Gastrocnemius medialis (tissue), 4 donors: Measurements from ENCODE around the gene PTCRA. TPM values are rescaled to one million over a fixed set of nuclear protein-coding genes. Genes with fewer than 3 reads are reported as not detected.
"Not testable (repeated sequence)": the region's sequence is repeated elsewhere in the genome, so short reads cannot be mapped to it uniquely, and the experiment has no call there.

Experiments
- ATAC-seq, 2 donors: fragments of 150-250 bp; one replicate each; pipeline ENCODE4 v1.9.1; 2016
- DNase-seq, 2 donors: peaks; one replicate each; pipeline ENCODE4 v3.0.0-alpha.2; 2019
- H3K27ac ChIP-seq, 4 donors: fragments of 200-600 bp; sonication (generic); 1 replicate in 1 of 4; 2 replicates in 3 of 4; pipeline ENCODE4 v1.5.1; 2016 to 2018; ENCODE audit warnings: mild to moderate bottlenecking in 2 of 4, moderate library complexity in 1 of 4
- H3K27me3 ChIP-seq, 3 donors: fragments of 200-600 bp; sonication (generic) in 2 of 3; 1 replicate in 1 of 3; 2 replicates in 2 of 3; pipeline versions ENCODE4 v1.5.1 to v1.6.0; 2016 to 2019; ENCODE audit warnings: mild to moderate bottlenecking in 1 of 3, moderate library complexity in 1 of 3
- H3K36me3 ChIP-seq, 2 donors: fragments of 200-600 bp; sonication (generic) in 1 of 2; one replicate each; pipeline ENCODE4 v1.5.1; 2017 to 2018
- H3K4me1 ChIP-seq, 2 donors: fragments of 200-600 bp; sonication (generic) in 1 of 2; one replicate each; pipeline ENCODE4 v1.5.1; 2016 to 2017; ENCODE audit warnings: mild to moderate bottlenecking in 2 of 2
- H3K4me3 ChIP-seq, 4 donors: fragments of 200-600 bp; sonication (generic) in 3 of 4; 1 replicate in 1 of 4; 2 replicates in 3 of 4; pipeline ENCODE4 v1.5.1; 2016 to 2019; ENCODE audit warnings: mild to moderate bottlenecking in 2 of 4
- H3K9me3 ChIP-seq, 3 donors: fragments of 200-600 bp; sonication (generic) in 2 of 3; 1 replicate in 1 of 3; 2 replicates in 2 of 3; pipeline ENCODE4 v1.5.1; 2016 to 2019
- CTCF ChIP-seq, 5 experiments: fragments of 450-650 bp in 3 of 5; fragments of 200-600 bp in 2 of 5; sonication (generic) in 2 of 5; IDR thresholded peaks in 4 of 5; conservative IDR thresholded peaks in 1 of 5; 1 replicate in 4 of 5; 2 replicates in 1 of 5; pipeline ENCODE4 v1.5.1; 2016 to 2019; ENCODE audit warnings: antibody characterized with exemption in 5 of 5, mild to moderate bottlenecking in 3 of 5, moderate library complexity in 3 of 5
- POLR2A ChIP-seq, 2 donors: fragments of 450-650 bp; IDR thresholded peaks; one replicate each; pipeline ENCODE4 v1.6.1; 2017; ENCODE audit warnings: antibody characterized with exemption in 2 of 2, mild to moderate bottlenecking in 2 of 2, moderate library complexity in 2 of 2
- in situ Hi-C, 4 donors: fragments of 200-750 bp; cut with MboI; loops; one replicate each; pipeline versions ENCODE4 v1.15.0 to v1.8.0; 2017; ENCODE audit warnings: low sequenced_read_pairs in 4 of 4
- intact Hi-C: fragments of 100-400 bp; cut with DNase I; formaldehyde crosslinking; loops from one replicate; pipeline ENCODE4 v1.15.1; 2023; ENCODE audit warnings: low total_unique reads
- total RNA-seq, 4 donors: library from RNA; depleted of rRNA; stranded (reverse); fragments of >200 nt; gene quantifications; one replicate each; pipeline versions ENCODE4 v1.1.0 to v1.2.3, GENCODE V29; 2016

PTCRA gene
- total RNA-seq, 4 donors from 2014 or later = not detected

DNA sequence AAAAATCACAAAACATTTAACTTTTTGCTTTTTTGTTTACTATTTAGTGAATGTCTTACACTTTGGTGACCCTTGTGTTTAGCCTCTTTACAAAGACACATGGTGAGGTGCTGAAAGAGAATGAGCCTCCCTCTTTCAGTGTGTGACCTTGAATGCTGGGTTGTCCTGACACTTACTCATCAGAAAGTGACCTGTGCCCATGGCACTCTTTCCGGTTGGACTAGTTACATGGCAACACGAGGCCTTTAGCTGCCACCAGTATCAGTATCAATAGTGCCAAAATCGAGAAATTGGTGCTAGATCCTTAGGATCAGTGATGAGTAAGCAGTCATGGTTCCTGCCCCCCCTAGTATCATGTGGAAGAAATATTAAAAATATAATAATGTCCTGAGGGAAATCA lies 38.2 kb upstream of the PTCRA start:
- DNase-seq = peak in 1 of 2 donors; percentile 41

DNA sequence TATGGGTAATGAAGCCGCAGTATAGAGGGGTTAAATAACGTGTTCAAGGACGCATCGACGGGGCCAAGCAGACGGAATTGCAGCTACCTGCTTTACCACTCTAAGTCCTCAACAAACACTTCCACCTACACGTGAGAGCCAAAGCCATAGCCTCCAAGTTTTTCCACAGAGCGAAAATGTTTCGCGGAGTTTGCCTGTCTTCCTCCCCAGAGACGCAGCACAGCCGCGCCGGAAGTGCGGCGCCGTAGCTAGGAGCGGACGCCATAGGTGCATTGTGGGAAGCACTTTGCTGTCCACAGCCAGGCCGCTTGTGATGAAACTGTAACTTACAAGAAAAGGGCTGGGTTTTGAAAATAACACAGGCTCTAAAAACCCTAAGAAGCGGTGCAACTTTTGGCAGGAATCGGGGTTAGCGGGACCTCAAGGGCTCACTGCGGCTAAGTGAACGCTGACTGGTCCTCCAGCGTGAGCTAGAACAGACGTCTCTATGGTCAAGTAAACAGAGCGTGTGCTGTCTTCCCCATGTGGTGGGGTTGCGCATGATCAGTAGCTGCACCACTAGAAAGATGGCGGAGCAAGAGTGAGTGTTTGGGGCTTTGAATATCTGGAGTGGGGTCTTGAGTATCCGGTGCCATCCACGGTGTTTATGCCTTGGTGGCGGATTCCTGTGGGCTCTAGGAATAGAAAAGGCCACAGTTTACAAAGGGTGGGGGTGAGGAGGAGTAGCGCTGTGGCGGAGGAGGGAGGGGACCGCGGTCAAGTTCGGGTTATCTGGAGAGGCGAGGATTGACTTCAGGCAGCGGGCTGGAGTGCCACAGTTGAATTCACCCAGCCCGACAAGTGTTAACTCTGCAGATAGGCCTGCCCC lies 36.2 kb upstream of the PTCRA start, which contains the start of gene RPL7L1:
Gene RPL7L1 (plus strand): TSS at position 245 of the 868 bp plus-strand sequence. CDS start 295 bp downstream, at position 540.
- ATAC-seq (peak; percentile 96 to 99), DNase-seq (peak; percentile 80 to 86)
- Histone ChIP-seq H3K27me3 (no peaks in the 10 kb centered on the region), H3K27ac (peak within 1 kb of the TSS; percentile 85 to 96 (median 94)), H3K36me3 (peaks cover 0 to 32% of the 10 kb centered on the region in 2 donors), H3K4me3 (peak within 1 kb of the TSS; percentile 75 to 92 (median 80)), H3K4me1 (peaks cover 23 to 24% of the 10 kb centered on the region in 2 donors), H3K9me3 (no peaks in the 10 kb centered on the region)
- in situ Hi-C loops (loop anchor here (5.0 to 10.0 kb wide), 4 partner anchors 137 to 217 kb away; no protein-coding TSS in a partner anchor), intact Hi-C loops (loop anchor here (1.0 to 5.0 kb wide), 4 partner anchors 11 to 153 kb away; partner anchors contain the start of gene TBCC)
- peak in 2 of 5 experiments; percentile 20 to 41 for TF ChIP-seq CTCF (IDR thresholded peaks at IDR 0.05 in 4 of 5, conservative IDR thresholded peaks at IDR 0.05 in 1 of 5)
- peak; percentile 64 to 80 for TF ChIP-seq POLR2A (IDR thresholded peaks at IDR 0.05)

More for the DNA sequence above, 38.2 kb upstream of the PTCRA start:
- in situ Hi-C loops = loop anchor here (5.0 to 10.0 kb wide), 4 partner anchors 135 to 215 kb away; no protein-coding TSS in a partner anchor
- TF ChIP-seq CTCF (IDR thresholded peaks at IDR 0.05 in 4 of 5, conservative IDR thresholded peaks at IDR 0.05 in 1 of 5) (no peak), POLR2A (IDR thresholded peaks at IDR 0.05) (no peak)
- intact Hi-C loops = loop anchor here (1.0 to 5.0 kb wide), 3 partner anchors 90 to 216 kb away; no protein-coding TSS in a partner anchor
- Histone ChIP-seq H3K27me3 (no peaks in the 10 kb centered on the region), H3K27ac (peak overlapping the region; percentile 57 to 68 (median 62)), H3K36me3 (peaks cover 0 to 13% of the 10 kb centered on the region in 2 donors), H3K9me3 (no peaks in the 10 kb centered on the region), H3K4me1 (peaks cover 23 to 24% of the 10 kb centered on the region in 2 donors), H3K4me3 (no peak overlapping the region)
- ATAC-seq = no peak

DNA sequence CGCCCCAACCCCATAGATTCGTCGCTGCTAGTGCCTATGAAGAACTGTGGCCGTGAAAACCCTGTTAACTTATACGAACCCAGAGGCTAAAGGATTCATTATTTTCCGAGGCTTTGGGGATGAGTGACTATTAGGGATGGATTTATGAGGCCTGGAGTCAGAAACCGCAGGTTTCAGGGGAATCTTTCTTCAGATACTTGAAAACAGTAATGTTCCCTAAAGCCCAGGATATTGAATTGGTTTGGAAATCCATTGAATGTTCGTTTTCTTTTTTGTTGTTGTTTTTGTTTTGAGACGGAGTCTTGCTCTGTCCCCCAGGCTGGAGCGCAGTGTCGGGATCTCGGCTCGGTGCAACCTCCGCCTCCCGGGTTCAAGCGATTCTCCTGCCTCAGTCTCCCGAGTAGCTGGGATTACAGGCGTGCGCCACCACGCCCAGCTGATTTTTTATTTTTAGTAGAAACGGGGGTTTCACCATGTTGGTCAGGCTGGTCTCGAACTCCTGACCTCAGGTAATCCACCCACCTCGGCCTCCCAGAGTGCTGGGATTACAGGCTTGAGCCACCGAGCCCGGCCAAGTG lies 35.5 kb upstream of the PTCRA start:
- H3K9me3 ChIP-seq, intact Hi-C loops, in situ Hi-C loops, H3K27me3 ChIP-seq, DNase-seq, ATAC-seq: not testable (repeated sequence)
- Histone ChIP-seq H3K4me1 (peaks cover 23 to 24% of the 10 kb centered on the region in 2 donors), H3K4me3 (peak overlapping the region; percentile 75 to 92 (median 80)), H3K36me3 (peaks cover 0 to 40% of the 10 kb centered on the region in 2 donors), H3K27ac (peak overlapping the region; percentile 85 to 96 (median 94))

DNA sequence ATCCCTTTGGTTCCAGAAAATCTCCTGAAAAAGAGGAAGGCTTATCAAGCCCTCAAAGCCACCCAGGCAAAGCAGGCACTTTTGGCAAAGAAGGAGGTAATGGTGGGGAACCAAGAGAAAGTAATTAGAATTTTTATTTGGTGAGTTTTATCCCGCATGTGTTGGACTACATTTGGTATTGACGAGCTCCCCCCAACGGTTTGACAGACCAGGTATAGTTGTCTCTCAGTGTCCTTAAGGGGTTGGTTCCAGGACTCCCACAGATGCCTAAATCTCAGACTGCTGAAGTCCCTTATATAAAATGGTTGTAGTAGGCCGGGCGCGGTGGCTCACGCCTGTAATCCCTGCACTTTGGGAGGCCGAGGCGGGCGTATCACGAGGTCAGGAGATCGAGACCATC lies 35.0 kb upstream of the PTCRA start:
- DNase-seq, H3K27me3 ChIP-seq, ATAC-seq, intact Hi-C loops, H3K9me3 ChIP-seq, in situ Hi-C loops: not testable (repeated sequence)
- H3K27ac ChIP-seq = peak overlapping the region; percentile 85 to 96 (median 94)
- H3K4me3 ChIP-seq = peak overlapping the region; percentile 75 to 92 (median 80)
- H3K36me3 ChIP-seq = peaks cover 0 to 45% of the 10 kb centered on the region in 2 donors
- peaks cover 23 to 24% of the 10 kb centered on the region in 2 donors for H3K4me1 ChIP-seq

- no peak overlapping the region for H3K27ac ChIP-seq
- no peak overlapping the region for H3K4me3 ChIP-seq
- H3K36me3 ChIP-seq = peaks cover 0 to 60% of the 10 kb centered on the region in 2 donors
- no peaks in the 10 kb centered on the region for H3K27me3 ChIP-seq
- H3K9me3 ChIP-seq = no peaks in the 10 kb centered on the region
- in situ Hi-C loops (no loop called here), intact Hi-C loops (no loop called here)
- peaks cover 10 to 19% of the 10 kb centered on the region in 2 donors for H3K4me1 ChIP-seq
- ATAC-seq (no peak), DNase-seq (no peak)
- no peak for TF ChIP-seq CTCF (IDR thresholded peaks at IDR 0.05 in 4 of 5, conservative IDR thresholded peaks at IDR 0.05 in 1 of 5)
- no peak for TF ChIP-seq POLR2A (IDR thresholded peaks at IDR 0.05)
Measured at GRCh38 chr6:42885702-42886101, 30.2 kb upstream of the PTCRA start.

- ATAC-seq, in situ Hi-C loops, H3K4me3 ChIP-seq, DNase-seq, H3K27me3 ChIP-seq, intact Hi-C loops, H3K9me3 ChIP-seq, H3K27ac ChIP-seq: not testable (repeated sequence)
- H3K4me1 ChIP-seq = peaks cover 13% of the 10 kb centered on the region in 2 donors
- peaks cover 0 to 42% of the 10 kb centered on the region in 2 donors for H3K36me3 ChIP-seq
Measured at GRCh38 chr6:42888201-42888600, 27.7 kb upstream of the PTCRA start.
